Measurements from ENCODE around the gene ARRB1.

DNA sequence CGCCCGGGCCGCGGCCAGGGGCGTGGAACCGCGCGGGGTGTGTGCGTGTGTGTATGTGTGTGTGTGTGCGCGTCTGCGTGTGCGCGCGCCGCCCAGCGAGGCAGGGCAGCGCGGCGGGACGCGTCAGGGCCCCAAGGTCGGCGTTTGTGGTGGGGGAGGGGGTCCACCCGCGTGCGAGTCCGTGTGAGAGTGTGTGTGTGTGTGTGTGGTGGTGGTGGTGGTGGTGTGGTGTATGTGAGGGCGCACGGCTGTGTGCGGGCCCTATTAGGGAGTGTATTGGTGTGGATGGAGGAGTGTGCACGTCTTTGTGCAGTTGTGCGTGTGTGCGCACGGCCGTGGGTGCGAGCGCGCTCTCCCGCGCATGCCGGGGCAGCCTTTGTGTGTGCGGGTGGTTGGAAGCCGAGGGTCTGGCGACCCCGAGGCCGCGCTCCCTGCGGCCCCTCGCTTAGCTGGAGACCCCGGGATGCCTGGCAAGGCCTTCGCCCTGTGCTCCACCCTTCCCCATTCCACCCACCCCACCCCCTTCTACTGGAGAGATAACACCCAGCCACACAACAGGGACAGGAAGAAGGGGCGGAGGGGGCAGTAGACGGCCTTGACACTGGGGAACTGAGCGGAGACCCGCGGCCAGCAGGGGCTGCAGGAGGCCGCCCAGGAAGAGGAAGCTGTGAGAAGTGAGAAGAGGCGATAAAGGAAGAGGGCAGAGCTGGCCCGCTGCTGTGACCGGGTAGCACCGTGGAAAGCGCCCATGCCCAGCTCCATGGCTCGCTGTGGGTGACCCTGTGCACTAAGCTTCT lies 528 bp upstream of the ARRB1 start:
- TF ChIP-seq, protein P1, sequence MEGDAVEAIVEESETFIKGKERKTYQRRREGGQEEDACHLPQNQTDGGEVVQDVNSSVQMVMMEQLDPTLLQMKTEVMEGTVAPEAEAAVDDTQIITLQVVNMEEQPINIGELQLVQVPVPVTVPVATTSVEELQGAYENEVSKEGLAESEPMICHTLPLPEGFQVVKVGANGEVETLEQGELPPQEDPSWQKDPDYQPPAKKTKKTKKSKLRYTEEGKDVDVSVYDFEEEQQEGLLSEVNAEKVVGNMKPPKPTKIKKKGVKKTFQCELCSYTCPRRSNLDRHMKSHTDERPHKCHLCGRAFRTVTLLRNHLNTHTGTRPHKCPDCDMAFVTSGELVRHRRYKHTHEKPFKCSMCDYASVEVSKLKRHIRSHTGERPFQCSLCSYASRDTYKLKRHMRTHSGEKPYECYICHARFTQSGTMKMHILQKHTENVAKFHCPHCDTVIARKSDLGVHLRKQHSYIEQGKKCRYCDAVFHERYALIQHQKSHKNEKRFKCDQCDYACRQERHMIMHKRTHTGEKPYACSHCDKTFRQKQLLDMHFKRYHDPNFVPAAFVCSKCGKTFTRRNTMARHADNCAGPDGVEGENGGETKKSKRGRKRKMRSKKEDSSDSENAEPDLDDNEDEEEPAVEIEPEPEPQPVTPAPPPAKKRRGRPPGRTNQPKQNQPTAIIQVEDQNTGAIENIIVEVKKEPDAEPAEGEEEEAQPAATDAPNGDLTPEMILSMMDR (IDR thresholded peaks at IDR 0.05): peak in 1 of 6 experiments; percentile 17
- no peak for TF ChIP-seq POLR2A (IDR thresholded peaks at IDR 0.05)
